Neural progenitor cell (in vitro differentiated cells): Measurements from ENCODE around the gene FAM47A.

Experiments used
- CTCF ChIP-seq: fragments of 200-600 bp; sonication (generic); IDR thresholded peaks from 2 replicates; pipeline ENCODE4 v1.5.1; 2017; ENCODE audit warnings: antibody characterized with exemption, mild to moderate bottlenecking
- EZH2 ChIP-seq: fragments of 200-600 bp; sonication (generic); IDR thresholded peaks from 2 replicates; pipeline ENCODE4 v1.6.1; 2017; ENCODE audit warnings: antibody characterized with exemption, mild to moderate bottlenecking, moderate library complexity

GRCh38 chrX:34140816-34141215, 8.7 kb upstream of the FAM47A start:
- no peak for TF ChIP-seq CTCF
- TF ChIP-seq EZH2: no peak
